Keratinocyte (primary cell): ENCODE results near the gene SPECC1L.

Source experiments
- EZH2 ChIP-seq: IDR thresholded peaks from one replicate; pipeline ENCODE4 v1.6.1; 2012; ENCODE audit warnings: inconsistent platforms, mild to moderate bottlenecking, low read length, moderate library complexity
- TF ChIP-seq, protein P1 (sequence below), 3 experiments: IDR thresholded peaks in 1 of 3; conservative IDR thresholded peaks in 1 of 3; optimal IDR thresholded peaks in 1 of 3; 2 replicates in 2 of 3; 3 replicates in 1 of 3; pipeline versions ENCODE3 to v1.5.1; 2011; ENCODE audit warnings: low read length in 3 of 3, mild to moderate bottlenecking in 3 of 3, moderate library complexity in 2 of 3, control low read depth in 1 of 3, inconsistent platforms in 1 of 3; ENCODE audit not compliant: insufficient read depth in 2 of 3; ENCODE audit errors: extremely low read depth in 1 of 3

DNA sequence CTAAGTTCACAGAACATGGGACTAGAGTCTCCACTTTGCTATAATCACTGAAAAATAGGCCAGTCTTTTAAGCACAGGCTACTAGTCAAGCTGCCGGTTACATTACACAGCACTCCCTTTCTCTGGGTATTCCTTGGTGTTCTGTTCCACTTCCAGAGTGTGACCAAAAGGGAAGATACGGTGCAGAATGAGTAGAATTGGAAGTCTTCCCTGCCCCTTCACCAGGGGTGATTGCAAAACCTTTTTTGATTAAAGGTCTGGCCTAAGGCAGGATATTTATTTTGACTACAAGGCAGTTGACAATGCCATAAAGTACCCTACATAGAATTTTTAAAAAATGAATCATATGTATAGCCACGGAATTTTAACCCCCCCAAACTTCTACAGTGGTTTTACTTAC lies 97.2 kb downstream of the SPECC1L start:
- TF ChIP-seq EZH2: no peak
- TF ChIP-seq, protein P1, sequence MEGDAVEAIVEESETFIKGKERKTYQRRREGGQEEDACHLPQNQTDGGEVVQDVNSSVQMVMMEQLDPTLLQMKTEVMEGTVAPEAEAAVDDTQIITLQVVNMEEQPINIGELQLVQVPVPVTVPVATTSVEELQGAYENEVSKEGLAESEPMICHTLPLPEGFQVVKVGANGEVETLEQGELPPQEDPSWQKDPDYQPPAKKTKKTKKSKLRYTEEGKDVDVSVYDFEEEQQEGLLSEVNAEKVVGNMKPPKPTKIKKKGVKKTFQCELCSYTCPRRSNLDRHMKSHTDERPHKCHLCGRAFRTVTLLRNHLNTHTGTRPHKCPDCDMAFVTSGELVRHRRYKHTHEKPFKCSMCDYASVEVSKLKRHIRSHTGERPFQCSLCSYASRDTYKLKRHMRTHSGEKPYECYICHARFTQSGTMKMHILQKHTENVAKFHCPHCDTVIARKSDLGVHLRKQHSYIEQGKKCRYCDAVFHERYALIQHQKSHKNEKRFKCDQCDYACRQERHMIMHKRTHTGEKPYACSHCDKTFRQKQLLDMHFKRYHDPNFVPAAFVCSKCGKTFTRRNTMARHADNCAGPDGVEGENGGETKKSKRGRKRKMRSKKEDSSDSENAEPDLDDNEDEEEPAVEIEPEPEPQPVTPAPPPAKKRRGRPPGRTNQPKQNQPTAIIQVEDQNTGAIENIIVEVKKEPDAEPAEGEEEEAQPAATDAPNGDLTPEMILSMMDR (optimal IDR thresholded peaks at IDR 0.05 in 1 of 3, IDR thresholded peaks at IDR 0.05 in 1 of 3, conservative IDR thresholded peaks at IDR 0.05 in 1 of 3; ENCODE audit: extremely low read depth in 1 of 3, insufficient read depth in 2 of 3, low read length in 3 of 3): no peak
